Urinary bladder (tissue), 4 donors: ENCODE data around the gene ZNF281. TPM values are rescaled to one million over a fixed set of nuclear protein-coding genes. Genes with fewer than 3 reads are reported as not detected.

Experiments used
- DNase-seq: peaks from one replicate; pipeline ENCODE4 v3.0.0-alpha.2; 2015; ENCODE audit errors: extremely low spot score
- H3K27ac ChIP-seq: one replicate; pipeline ENCODE4 v1.5.1; 2013; ENCODE audit warnings: low read depth, mild to moderate bottlenecking, moderate library complexity
- H3K36me3 ChIP-seq: one replicate; pipeline ENCODE4 v1.6.1; 2013; ENCODE audit warnings: mild to moderate bottlenecking, moderate library complexity; ENCODE audit not compliant: insufficient read depth
- H3K4me1 ChIP-seq: one replicate; pipeline ENCODE4 v1.6.1; 2013; ENCODE audit warnings: mild to moderate bottlenecking, moderate library complexity; ENCODE audit not compliant: insufficient read depth
- H3K4me3 ChIP-seq: one replicate; pipeline ENCODE4 v1.5.1; 2013; ENCODE audit warnings: low read depth, low read length
- WGBS: extraction: QIAGEN DNeasy Blood & Tissue Kit; methylation state at CpG from one replicate; pipeline ENCODE4 v1.1.7; 2013; 5-methylcytosine and 5-hydroxymethylcytosine counted together
- polyA plus RNA-seq: library from polyadenylated mRNA; stranded (reverse); fragments of 200-250 nt; gene quantifications from one replicate; pipeline ENCODE4 v1.2.3, GENCODE V29; 2013
- total RNA-seq: library from RNA; depleted of rRNA; stranded (reverse); fragments of >200 nt; gene quantifications from one replicate; pipeline ENCODE4 v1.2.3, GENCODE V29; 2014
- donor health status: healthy with polysubstance abuse.
- donor health status: healthy.

Gene ZNF281
- total RNA-seq, result 28.0 TPM
- polyA plus RNA-seq, result 6.4 TPM

GRCh38 chr1:200409761-200410565 is at the start of gene ZNF281:
Gene ZNF281, minus strand, starts transcription at chr1:200410036. Its CDS starts 331 bp downstream, at chr1:200409705.
- Histone ChIP-seq H3K4me1 (no peaks in the 10 kb centered on the region), H3K4me3 (peak within 1 kb of the TSS; percentile 95), H3K36me3 (no peaks in the 10 kb centered on the region), H3K27ac (peak within 1 kb of the TSS; percentile 67)
- DNase-seq, result peak; percentile 83
- WGBS, result under 1% methylated on average over 54 of the region's 54 CpGs

- H3K4me3 ChIP-seq, result no peak overlapping the region
- no peaks in the 10 kb centered on the region for H3K4me1 ChIP-seq
- no peak for DNase-seq
- H3K36me3 ChIP-seq, result no peaks in the 10 kb centered on the region
- no peak overlapping the region for H3K27ac ChIP-seq
- 94% methylated on average over 14 of the region's 14 CpGs for WGBS
Measured at GRCh38 chr1:200458780-200459179, 48.9 kb upstream of the ZNF281 start.

- Histone ChIP-seq H3K27ac (no peak overlapping the region), H3K4me1 (no peaks in the 10 kb centered on the region), H3K36me3 (no peaks in the 10 kb centered on the region), H3K4me3 (no peak overlapping the region)
- DNase-seq, result no peak
- WGBS, result 94% methylated on average over 6 of the region's 6 CpGs
Measured at GRCh38 chr1:200457810-200458209, 48.0 kb upstream of the ZNF281 start.

- Histone ChIP-seq H3K4me3 (no peak overlapping the region), H3K27ac (no peak overlapping the region), H3K4me1 (no peaks in the 10 kb centered on the region), H3K36me3 (no peaks in the 10 kb centered on the region)
- no peak for DNase-seq
- 84% methylated on average over 5 of the region's 5 CpGs for WGBS
Measured at GRCh38 chr1:200454425-200454824, 44.6 kb upstream of the ZNF281 start.

GRCh38 chr1:200453553-200453905 is 43.7 kb upstream of the ZNF281 start:
- WGBS, result 64% methylated on average over 3 of the region's 3 CpGs

GRCh38 chr1:200452850-200453552 is 43.2 kb upstream of the ZNF281 start:
- DNase-seq, result no peak
- H3K4me1 ChIP-seq, result no peaks in the 10 kb centered on the region
- H3K36me3 ChIP-seq, result no peaks in the 10 kb centered on the region
- H3K27ac ChIP-seq, result no peak overlapping the region
- 69% methylated on average over 8 of the region's 8 CpGs for WGBS
- H3K4me3 ChIP-seq, result no peak overlapping the region

More at GRCh38 chr1:200453553-200453905, 43.7 kb upstream of the ZNF281 start:
- Histone ChIP-seq H3K4me1 (no peaks in the 10 kb centered on the region), H3K4me3 (no peak overlapping the region), H3K36me3 (no peaks in the 10 kb centered on the region), H3K27ac (no peak overlapping the region)
- DNase-seq, result no peak

GRCh38 chr1:200448034-200448762 is 38.4 kb upstream of the ZNF281 start:
- 87% methylated on average over 6 of the region's 6 CpGs for WGBS
- no peak for DNase-seq
- Histone ChIP-seq H3K4me3 (no peak overlapping the region), H3K4me1 (no peaks in the 10 kb centered on the region), H3K27ac (no peak overlapping the region), H3K36me3 (no peaks in the 10 kb centered on the region)

GRCh38 chr1:200445213-200445612 is 35.4 kb upstream of the ZNF281 start:
- 93% methylated on average over 1 of the region's 1 CpG for WGBS
- Histone ChIP-seq H3K4me3 (no peak overlapping the region), H3K27ac (no peak overlapping the region), H3K36me3 (no peaks in the 10 kb centered on the region), H3K4me1 (no peaks in the 10 kb centered on the region)
- no peak for DNase-seq

- 94% methylated on average over 4 of the region's 4 CpGs for WGBS
- Histone ChIP-seq H3K36me3 (no peaks in the 10 kb centered on the region), H3K4me1 (no peaks in the 10 kb centered on the region), H3K4me3 (no peak overlapping the region), H3K27ac (no peak overlapping the region)
- DNase-seq, result no peak
Measured at GRCh38 chr1:200444478-200444877, 34.6 kb upstream of the ZNF281 start.

- DNase-seq, result no peak
- no peaks in the 10 kb centered on the region for H3K4me1 ChIP-seq
- H3K27ac ChIP-seq, result no peak overlapping the region
- no peaks in the 10 kb centered on the region for H3K36me3 ChIP-seq
- H3K4me3 ChIP-seq, result no peak overlapping the region
- 52% methylated on average over 2 of the region's 2 CpGs for WGBS
Measured at GRCh38 chr1:200443860-200444259, 34.0 kb upstream of the ZNF281 start.

GRCh38 chr1:200442537-200443156 is 32.8 kb upstream of the ZNF281 start:
- 93% methylated on average over 3 of the region's 3 CpGs for WGBS
- DNase-seq, result no peak
- H3K4me1 ChIP-seq, result no peaks in the 10 kb centered on the region
- H3K36me3 ChIP-seq, result no peaks in the 10 kb centered on the region
- H3K27ac ChIP-seq, result no peak overlapping the region
- H3K4me3 ChIP-seq, result no peak overlapping the region

- Histone ChIP-seq H3K4me1 (no peaks in the 10 kb centered on the region), H3K27ac (no peak overlapping the region), H3K4me3 (no peak overlapping the region), H3K36me3 (no peaks in the 10 kb centered on the region)
- 64% methylated on average over 2 of the region's 2 CpGs for WGBS
- DNase-seq, result no peak
Measured at GRCh38 chr1:200442023-200442422, 32.2 kb upstream of the ZNF281 start.

GRCh38 chr1:200438911-200439310 is 29.1 kb upstream of the ZNF281 start:
- no peak overlapping the region for H3K27ac ChIP-seq
- no peak for DNase-seq
- H3K36me3 ChIP-seq, result no peaks in the 10 kb centered on the region
- no peak overlapping the region for H3K4me3 ChIP-seq
- 57% methylated on average over 1 of the region's 1 CpG for whole genome bisulfite sequencing
- H3K4me1 ChIP-seq, result no peaks in the 10 kb centered on the region
